Suprapubic skin (tissue), 4 donors: ENCODE data around the gene ITIH5. TPM values are rescaled to one million over a fixed set of nuclear protein-coding genes. Genes with fewer than 3 reads are reported as not detected.

ENCODE experiments used
- DNase-seq, 2 donors: peaks; one replicate each; pipeline ENCODE4 v3.0.0-alpha.2; 2019; ENCODE audit warnings: low spot score in 2 of 2
- H3K27ac ChIP-seq: fragments of 200-600 bp; sonication (generic); one replicate; pipeline ENCODE4 v1.5.1; 2019
- H3K27me3 ChIP-seq: fragments of 200-600 bp; sonication (generic); one replicate; pipeline ENCODE4 v1.5.1; 2019
- H3K36me3 ChIP-seq: fragments of 200-600 bp; sonication (generic); one replicate; pipeline ENCODE4 v1.5.1; 2019
- H3K4me1 ChIP-seq: fragments of 200-600 bp; sonication (generic); one replicate; pipeline ENCODE4 v1.5.1; 2019
- H3K4me3 ChIP-seq: fragments of 200-600 bp; sonication (generic); one replicate; pipeline ENCODE4 v1.5.1; 2019; ENCODE audit warnings: mild to moderate bottlenecking
- H3K9me3 ChIP-seq: fragments of 200-600 bp; sonication (generic); one replicate; pipeline ENCODE4 v1.5.1; 2019
- CTCF ChIP-seq, 2 donors: fragments of 200-600 bp in 1 of 2; fragments of 450-650 bp in 1 of 2; sonication (generic) in 1 of 2; IDR thresholded peaks; one replicate each; pipeline ENCODE4 v1.5.1; 2016 to 2019; ENCODE audit warnings: antibody characterized with exemption in 2 of 2, mild to moderate bottlenecking in 1 of 2, moderate library complexity in 1 of 2
- EP300 ChIP-seq: sonication (generic); formaldehyde crosslinking; IDR thresholded peaks from one replicate; pipeline ENCODE4 v1.6.1; 2017; ENCODE audit warnings: antibody characterized with exemption
- POLR2A ChIP-seq, 2 donors: fragments of 450-650 bp; IDR thresholded peaks; one replicate each; pipeline ENCODE4 v1.6.1; 2017; ENCODE audit warnings: antibody characterized with exemption in 2 of 2, mild to moderate bottlenecking in 2 of 2, moderate library complexity in 2 of 2
- POLR2AphosphoS5 ChIP-seq, 3 donors: sonication (generic); formaldehyde crosslinking; IDR thresholded peaks; one replicate each; pipeline ENCODE4 v1.6.1; 2017; ENCODE audit warnings: antibody characterized with exemption in 3 of 3
- WGBS: methylation state at CpG from one replicate; pipeline ENCODE4 v1.1.5; 2018; 5-methylcytosine and 5-hydroxymethylcytosine counted together
- total RNA-seq, 4 donors: library from RNA; depleted of rRNA; stranded (reverse); fragments of >200 nt; gene quantifications; one replicate each; pipeline ENCODE4 v1.1.0, GENCODE V29; 2016

Gene ITIH5
- total RNA-seq, 4 donors from 2014 or later, result 3.8 to 11.3 (median 4.4) TPM

GRCh38 chr10:7551950-7552716, 114.6 kb downstream of the ITIH5 start:
- 68% methylated on average over 18 of the region's 18 CpGs for WGBS

GRCh38 chr10:7551289-7551688, 115.5 kb downstream of the ITIH5 start:
- TF ChIP-seq CTCF (IDR thresholded peaks at IDR 0.05) (no peak), EP300 (no peak), POLR2AphosphoS5 (IDR thresholded peaks at IDR 0.05) (no peak), POLR2A (IDR thresholded peaks at IDR 0.05) (no peak)
- 80% methylated on average over 6 of the region's 6 CpGs for WGBS
- Histone ChIP-seq H3K4me3 (no peak overlapping the region), H3K27ac (no peak overlapping the region), H3K9me3 (no peaks in the 10 kb centered on the region), H3K36me3 (no peaks in the 10 kb centered on the region), H3K27me3 (no peaks in the 10 kb centered on the region), H3K4me1 (peaks cover 21% of the 10 kb centered on the region)
- DNase-seq, result no peak

More at GRCh38 chr10:7551950-7552716, 114.6 kb downstream of the ITIH5 start:
- Histone ChIP-seq H3K27ac (no peak overlapping the region), H3K27me3 (no peaks in the 10 kb centered on the region), H3K4me1 (peaks cover 21% of the 10 kb centered on the region), H3K9me3 (no peaks in the 10 kb centered on the region), H3K36me3 (no peaks in the 10 kb centered on the region), H3K4me3 (no peak overlapping the region)
- no peak for DNase-seq
- TF ChIP-seq POLR2AphosphoS5 (IDR thresholded peaks at IDR 0.05) (no peak), CTCF (IDR thresholded peaks at IDR 0.05) (no peak), EP300 (no peak), POLR2A (IDR thresholded peaks at IDR 0.05) (no peak)

- peaks cover 21% of the 10 kb centered on the region for H3K4me1 ChIP-seq
- no peaks in the 10 kb centered on the region for H3K36me3 ChIP-seq
- WGBS, result 60% methylated on average over 1 of the region's 1 CpG
- no peaks in the 10 kb centered on the region for H3K27me3 ChIP-seq
- no peak overlapping the region for H3K4me3 ChIP-seq
- H3K9me3 ChIP-seq, result no peaks in the 10 kb centered on the region
- no peak for TF ChIP-seq CTCF (IDR thresholded peaks at IDR 0.05)
- no peak overlapping the region for H3K27ac ChIP-seq
- DNase-seq, result no peak
These were observed 116.8 kb downstream of the ITIH5 start for GRCh38 chr10:7550013-7550412.

- Histone ChIP-seq H3K36me3 (no peaks in the 10 kb centered on the region), H3K27me3 (no peaks in the 10 kb centered on the region), H3K9me3 (no peaks in the 10 kb centered on the region), H3K4me1 (peaks cover 32% of the 10 kb centered on the region), H3K4me3 (no peak overlapping the region), H3K27ac (no peak overlapping the region)
- DNase-seq, result no peak
- 17% methylated on average over 6 of the region's 6 CpGs for WGBS
- TF ChIP-seq CTCF (IDR thresholded peaks at IDR 0.05) (no peak), POLR2AphosphoS5 (IDR thresholded peaks at IDR 0.05) (no peak), EP300 (no peak), POLR2A (IDR thresholded peaks at IDR 0.05) (no peak)
These were observed 118.9 kb downstream of the ITIH5 start for GRCh38 chr10:7547829-7548228.

GRCh38 chr10:7547206-7547605, 119.6 kb downstream of the ITIH5 start:
- peaks cover 31% of the 10 kb centered on the region for H3K4me1 ChIP-seq
- DNase-seq, result no peak
- TF ChIP-seq POLR2A (IDR thresholded peaks at IDR 0.05) (no peak), CTCF (IDR thresholded peaks at IDR 0.05) (no peak), POLR2AphosphoS5 (IDR thresholded peaks at IDR 0.05) (no peak), EP300 (no peak)

More at GRCh38 chr10:7547206-7547605, 119.6 kb downstream of the ITIH5 start:
- Histone ChIP-seq H3K36me3 (no peaks in the 10 kb centered on the region), H3K9me3 (no peaks in the 10 kb centered on the region), H3K27ac (no peak overlapping the region), H3K4me3 (no peak overlapping the region), H3K27me3 (no peaks in the 10 kb centered on the region)
- 79% methylated on average over 7 of the region's 7 CpGs for WGBS
